ENCODE measurements around the gene TMEM80.

DNA sequence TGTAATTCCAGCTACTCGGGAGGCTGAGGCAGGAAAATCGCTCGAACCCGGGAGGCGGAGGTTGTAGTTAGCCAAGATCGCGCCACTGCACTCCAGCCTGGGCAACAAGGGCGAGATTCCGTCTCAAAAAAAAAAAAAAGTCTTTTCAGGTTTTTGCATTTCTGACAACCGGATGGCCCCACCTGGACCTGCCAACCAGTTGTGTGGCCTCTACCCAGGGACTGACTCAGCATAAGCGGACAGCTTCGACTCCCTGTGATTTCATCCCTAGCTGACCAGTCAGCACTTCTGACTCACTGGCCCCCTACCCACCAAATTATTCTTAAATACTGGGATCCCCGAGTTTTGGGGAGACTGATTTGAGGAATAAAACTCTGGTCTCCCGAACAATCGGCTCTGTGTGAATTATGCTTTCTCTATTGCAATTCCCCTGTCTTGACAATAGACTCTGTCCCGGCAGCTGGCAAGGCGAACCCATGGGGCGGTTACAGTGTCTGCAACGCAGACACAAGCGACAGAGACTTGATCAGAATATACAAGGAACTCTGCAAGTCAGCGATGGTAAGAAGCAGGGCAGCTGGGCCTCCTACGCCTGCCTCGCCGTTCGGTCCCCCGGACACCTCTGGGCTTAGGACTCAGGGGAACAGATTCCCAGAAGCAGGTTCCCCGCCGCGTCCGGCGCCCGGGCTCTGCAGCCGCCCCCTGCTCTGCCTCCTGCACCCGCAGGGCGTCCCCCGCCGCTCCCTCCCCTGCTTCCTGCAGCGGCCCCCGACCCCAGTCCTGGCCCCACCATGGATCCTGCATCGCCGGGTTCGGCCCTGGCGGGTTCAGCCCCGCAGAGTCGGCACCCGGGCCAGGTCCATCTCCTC, 50.9 kb downstream of the TMEM80 start:
- TF ChIP-seq, protein P1, sequence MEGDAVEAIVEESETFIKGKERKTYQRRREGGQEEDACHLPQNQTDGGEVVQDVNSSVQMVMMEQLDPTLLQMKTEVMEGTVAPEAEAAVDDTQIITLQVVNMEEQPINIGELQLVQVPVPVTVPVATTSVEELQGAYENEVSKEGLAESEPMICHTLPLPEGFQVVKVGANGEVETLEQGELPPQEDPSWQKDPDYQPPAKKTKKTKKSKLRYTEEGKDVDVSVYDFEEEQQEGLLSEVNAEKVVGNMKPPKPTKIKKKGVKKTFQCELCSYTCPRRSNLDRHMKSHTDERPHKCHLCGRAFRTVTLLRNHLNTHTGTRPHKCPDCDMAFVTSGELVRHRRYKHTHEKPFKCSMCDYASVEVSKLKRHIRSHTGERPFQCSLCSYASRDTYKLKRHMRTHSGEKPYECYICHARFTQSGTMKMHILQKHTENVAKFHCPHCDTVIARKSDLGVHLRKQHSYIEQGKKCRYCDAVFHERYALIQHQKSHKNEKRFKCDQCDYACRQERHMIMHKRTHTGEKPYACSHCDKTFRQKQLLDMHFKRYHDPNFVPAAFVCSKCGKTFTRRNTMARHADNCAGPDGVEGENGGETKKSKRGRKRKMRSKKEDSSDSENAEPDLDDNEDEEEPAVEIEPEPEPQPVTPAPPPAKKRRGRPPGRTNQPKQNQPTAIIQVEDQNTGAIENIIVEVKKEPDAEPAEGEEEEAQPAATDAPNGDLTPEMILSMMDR (IDR thresholded peaks at IDR 0.05): no peak
- TF ChIP-seq EZH2 (IDR thresholded peaks at IDR 0.05): no peak

All from neural progenitor cell (in vitro differentiated cells).